Left ventricle myocardium superior (tissue), 1 donor: ENCODE measurements around the gene AFDN. TPM values are rescaled to one million over a fixed set of nuclear protein-coding genes. Genes with fewer than 3 reads are reported as not detected.

Experiments used
- ATAC-seq: fragments of 200-7000 bp; cut with Tn5 transposase; one replicate; pipeline ENCODE4 v1.9.1; 2020; ENCODE audit warnings: mild to moderate bottlenecking, moderate library complexity
- DNase-seq: peaks from one replicate; pipeline ENCODE4 v3.0.0-alpha.2; 2020
- intact Hi-C: fragments of 100-400 bp; cut with micrococcal nuclease; formaldehyde crosslinking; loops from one replicate; pipeline ENCODE4 v1.11.0; 2022
- total RNA-seq: library from RNA; stranded (reverse); fragmentation: NEBNext Ultra II Directional; extraction: Animal tissue kit (Norgen Biotek cat#: 25700); gene quantifications from one replicate; pipeline ENCODE4 v1.2.1, GENCODE V29; 2021
- donor health status: DM: no; HTN: yes; CAD: no; lungs with severe emphysema.

The AFDN gene
- total RNA-seq, 1 donor from 2014 or later, result 52.6 TPM

DNA sequence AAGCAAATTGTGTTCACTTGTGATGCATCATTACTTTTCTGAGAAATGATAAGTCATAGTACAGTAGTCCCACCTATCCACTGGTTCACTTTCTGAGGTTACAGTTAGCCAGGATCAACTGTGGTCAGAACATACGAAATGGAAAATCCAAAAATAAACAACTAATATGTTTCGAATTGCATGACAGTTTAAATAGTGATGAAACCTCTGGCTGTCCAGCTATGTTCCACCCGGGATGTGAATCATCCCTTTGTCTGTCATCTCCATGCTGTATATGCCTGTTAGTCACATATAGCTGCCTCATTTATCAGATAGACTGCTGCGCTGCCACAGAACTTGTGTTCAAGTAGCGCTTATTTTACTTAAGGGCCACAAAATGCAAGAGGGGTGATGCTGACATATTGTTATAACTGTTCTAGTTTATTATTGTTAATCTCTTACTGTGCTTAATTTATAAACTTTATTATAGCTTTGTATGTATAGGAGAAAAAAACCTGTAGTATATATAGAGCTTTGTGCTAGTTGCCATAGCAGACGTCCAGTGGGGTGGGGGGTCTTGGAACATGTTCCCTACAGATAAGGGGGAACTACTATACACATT is 29.2 kb downstream of the AFDN start:
- ATAC-seq (peak; percentile 26), DNase-seq (no peak)
- intact Hi-C loops, result no loop called here

GRCh38 chr6:167856474-167856873 is 29.8 kb downstream of the AFDN start:
- intact Hi-C loops, result no loop called here
- no peak for DNase-seq
- no peak for ATAC-seq

- intact Hi-C loops, result no loop called here
- DNase-seq (no peak), ATAC-seq (peak; percentile 82)
Observed at GRCh38 chr6:167856999-167857660, 30.4 kb downstream of the AFDN start.

- DNase-seq (no peak), ATAC-seq (peak; percentile 51)
- intact Hi-C loops, result no loop called here
Observed at GRCh38 chr6:167858086-167858591, 31.4 kb downstream of the AFDN start.

DNA sequence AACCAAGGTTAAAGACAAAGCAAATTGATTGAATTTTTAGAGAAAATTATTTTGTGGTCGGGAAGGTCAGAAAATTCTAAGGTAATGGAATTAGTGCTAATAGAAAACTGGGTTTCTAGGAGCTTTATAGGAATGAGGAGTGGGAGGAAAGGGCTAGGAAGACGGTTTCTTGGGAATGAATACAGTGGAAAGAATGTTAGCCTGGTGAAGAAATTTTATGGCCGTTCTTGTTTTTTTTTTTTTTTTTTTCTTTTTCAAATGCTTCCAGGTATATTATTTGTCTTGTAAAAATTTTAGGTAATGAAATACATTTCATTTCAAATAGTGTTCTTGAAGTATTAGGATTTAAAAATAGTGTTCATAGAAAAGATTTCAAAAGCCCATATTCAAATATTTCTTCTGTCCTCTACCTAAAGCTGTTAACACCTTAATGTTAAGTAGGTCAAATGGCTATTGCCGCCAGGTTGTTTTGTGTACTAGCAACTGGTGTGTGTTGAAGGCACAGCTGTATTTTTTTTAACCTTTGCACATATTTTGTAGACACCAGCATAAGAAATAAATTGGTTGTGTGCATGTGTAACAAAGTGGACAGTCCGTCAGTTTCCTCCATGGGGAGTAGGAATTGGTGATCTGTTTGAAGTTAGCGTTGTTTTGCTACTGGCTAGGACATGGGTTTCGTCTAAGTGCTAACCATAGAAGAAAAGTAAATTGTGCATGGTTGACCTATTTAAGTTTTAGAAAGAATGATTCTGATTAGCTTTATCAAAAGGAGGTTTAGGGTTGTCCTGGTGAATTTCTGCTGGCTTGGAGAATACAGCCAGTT is 32.3 kb downstream of the AFDN start:
- intact Hi-C loops, result no loop called here
- ATAC-seq, result no peak
- DNase-seq, result no peak

DNA sequence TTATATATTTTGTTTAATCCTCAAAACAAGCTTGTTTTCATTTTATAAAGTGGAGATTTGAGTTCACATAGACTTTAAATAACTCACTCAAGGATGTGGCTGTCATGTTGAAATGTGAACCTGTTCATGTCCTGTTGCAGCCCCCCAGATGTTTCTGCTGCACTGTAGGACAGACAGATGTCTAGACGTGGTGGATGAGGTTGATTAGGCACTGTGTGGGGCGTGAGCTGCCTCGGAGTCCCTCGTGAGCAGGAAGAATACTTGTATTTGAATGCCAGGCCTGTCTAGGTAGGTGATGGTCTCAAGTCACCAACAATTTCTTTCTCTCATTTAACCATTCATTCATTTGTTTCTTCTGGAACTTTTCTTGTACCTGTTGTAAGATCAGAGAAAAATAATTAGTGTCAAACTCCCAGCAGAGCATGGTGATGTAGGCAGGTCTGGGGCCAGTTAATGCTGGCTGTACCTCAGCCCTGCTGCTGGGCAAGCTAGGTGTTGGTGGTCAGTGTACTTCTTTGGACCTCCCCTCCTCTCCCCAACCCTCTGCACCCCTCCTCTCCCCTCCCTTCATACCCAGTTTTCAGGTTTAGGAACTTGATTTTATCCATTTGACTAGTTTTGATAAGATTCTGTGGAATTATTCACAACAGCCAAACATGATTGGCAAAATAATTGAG is 34.0 kb downstream of the AFDN start:
- ATAC-seq (no peak), DNase-seq (no peak)
- intact Hi-C loops, result no loop called here

- intact Hi-C loops, result no loop called here
- DNase-seq, result no peak
- ATAC-seq, result no peak
Observed at GRCh38 chr6:167861424-167861823, 34.7 kb downstream of the AFDN start.

- ATAC-seq (no peak), DNase-seq (no peak)
- intact Hi-C loops, result no loop called here
Observed at GRCh38 chr6:167863897-167864296, 37.2 kb downstream of the AFDN start.

DNA sequence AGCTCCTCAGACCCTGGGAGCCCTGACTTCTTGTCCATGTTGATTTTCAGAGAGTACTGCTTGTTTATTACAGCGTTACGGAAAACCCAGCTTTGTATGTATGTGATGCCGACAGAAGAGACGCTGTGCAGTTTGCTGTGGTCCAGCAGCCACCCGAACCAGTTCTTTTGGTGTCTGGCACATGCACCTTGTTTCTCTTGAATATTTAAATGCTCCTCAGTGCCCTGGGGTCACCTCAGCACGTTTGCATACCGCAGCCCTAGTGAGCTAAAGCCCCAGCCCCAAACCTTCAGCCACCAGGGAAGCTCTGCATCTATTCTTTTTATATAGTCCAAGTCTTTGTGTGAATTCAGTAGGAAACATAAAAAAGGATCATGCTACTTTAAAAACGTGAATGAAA is 39.9 kb downstream of the AFDN start:
- DNase-seq (no peak), ATAC-seq (no peak)
- intact Hi-C loops, result no loop called here

DNA sequence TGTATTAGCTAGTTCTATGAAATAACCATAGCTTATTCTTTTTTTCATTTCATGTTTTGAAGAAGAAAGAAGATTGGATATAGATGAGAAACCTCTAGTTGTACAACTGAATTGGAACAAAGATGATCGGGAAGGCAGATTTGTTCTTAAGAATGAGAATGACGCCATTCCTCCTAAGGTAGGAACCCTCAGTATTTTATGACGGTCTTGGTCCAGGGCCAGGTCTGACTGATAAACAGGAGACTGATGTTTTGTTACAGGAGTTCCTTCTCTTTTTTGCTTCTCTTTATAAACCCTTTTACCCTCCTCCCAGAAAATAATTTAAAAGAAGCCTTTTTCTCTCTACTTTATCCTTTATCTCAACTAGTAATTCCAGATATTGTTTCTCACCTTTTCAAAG is 43.6 kb downstream of the AFDN start:
- DNase-seq, result no peak
- intact Hi-C loops, result no loop called here
- ATAC-seq, result no peak

DNA sequence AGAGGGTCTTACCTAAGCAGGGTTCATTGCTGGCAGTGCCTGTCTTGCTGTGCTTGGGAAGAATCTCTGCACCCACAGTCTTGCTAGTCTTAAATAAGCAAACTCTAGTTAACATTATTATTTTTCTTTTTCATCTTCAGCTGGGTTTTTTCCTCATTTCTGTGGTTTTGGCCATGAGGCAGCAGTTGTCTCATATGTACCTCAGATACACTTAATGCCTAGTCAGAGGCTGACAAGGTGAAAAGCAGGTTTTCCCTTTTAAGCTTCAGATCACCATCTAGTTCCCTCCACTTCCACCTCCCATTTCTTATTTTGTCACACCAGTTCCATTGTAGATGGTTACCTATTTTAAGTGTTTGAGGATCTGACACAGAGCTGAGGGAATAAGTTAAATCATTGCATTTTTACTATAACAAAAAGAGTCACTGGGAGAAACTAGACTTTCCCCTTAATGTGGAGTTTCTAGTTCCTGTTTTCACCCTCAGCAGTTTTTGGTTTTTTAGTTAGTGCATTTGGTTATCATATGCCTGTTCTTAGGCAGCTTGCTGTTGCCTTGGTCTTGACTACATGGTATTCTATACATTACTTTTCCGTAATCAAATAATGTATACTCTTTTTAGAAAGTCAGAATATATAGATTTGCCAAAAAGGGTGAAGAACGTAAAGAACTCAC is 46.0 kb downstream of the AFDN start:
- DNase-seq (no peak), ATAC-seq (no peak)
- intact Hi-C loops, result no loop called here

GRCh38 chr6:167877994-167878779 is 51.5 kb downstream of the AFDN start:
- intact Hi-C loops, result no loop called here
- no peak for ATAC-seq
- no peak for DNase-seq

GRCh38 chr6:167879612-167880011 is 52.9 kb downstream of the AFDN start:
- ATAC-seq, result no peak
- intact Hi-C loops, result no loop called here
- no peak for DNase-seq

DNA sequence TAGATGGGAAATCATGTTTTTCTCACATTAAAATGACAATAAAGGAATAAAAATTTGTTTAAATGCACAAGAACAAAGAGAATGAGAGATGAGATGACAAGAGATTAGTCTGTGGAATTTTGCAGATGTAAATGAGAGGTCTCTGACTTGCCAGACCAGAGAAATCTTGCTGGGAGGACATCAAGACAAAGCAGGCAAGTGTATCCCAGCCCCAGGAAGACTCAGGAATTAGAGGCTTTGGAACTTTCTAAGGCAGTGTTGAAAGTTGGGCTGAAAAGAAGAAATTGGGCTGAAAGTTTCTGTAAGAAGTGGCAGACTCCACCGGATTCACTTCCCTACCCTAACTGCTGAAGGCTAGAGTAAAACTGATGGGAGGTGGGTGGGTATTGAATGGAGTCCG is 54.6 kb downstream of the AFDN start:
- ATAC-seq, result no peak
- DNase-seq, result no peak
- intact Hi-C loops, result no loop called here

DNA sequence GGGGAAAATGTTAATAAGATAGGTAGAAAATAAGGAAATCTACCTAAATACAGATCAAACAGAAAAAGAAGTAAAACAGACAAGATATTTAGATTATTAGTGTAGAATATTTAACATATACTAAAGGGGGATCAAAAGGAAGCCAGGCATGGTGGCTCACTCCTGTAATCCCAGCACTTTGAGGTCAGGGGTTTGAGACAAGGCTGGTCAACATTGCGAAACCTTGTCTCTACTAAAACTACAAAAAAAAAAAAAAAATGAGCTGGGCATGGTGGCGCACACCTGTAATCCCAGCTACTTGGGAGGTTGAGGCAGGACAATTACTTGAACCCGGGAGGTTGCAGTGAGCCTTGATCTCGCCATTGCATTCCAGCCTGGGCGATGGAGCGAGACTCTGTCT is 55.5 kb downstream of the AFDN start:
- no peak for DNase-seq
- intact Hi-C loops, result no loop called here
- ATAC-seq, result no peak

DNA sequence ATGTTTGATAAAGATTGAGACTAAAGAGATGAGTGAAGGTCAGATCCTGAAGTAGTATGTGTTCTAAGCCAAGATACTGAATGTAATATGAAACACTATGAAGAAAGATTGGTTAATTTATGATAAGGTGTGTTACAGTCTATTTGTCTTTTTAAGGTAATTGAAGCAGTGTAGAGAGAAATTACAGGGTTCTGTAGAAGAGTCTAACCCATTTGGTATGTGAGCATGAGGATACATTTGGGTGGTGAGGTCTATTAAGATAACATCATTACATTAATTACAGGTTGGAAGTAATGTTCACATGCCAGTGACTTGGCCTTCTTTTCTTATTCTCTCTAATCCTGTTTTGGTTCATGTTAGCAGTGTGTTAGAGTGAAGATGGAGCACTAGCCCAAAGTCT is 61.4 kb downstream of the AFDN start:
- no peak for ATAC-seq
- intact Hi-C loops, result no loop called here
- no peak for DNase-seq

GRCh38 chr6:167892835-167893815 is 66.4 kb downstream of the AFDN start:
- ATAC-seq (no peak), DNase-seq (no peak)
- intact Hi-C loops, result no loop called here
